HepG2 (cell line): ENCODE data around the gene RPLP2. TPM values are rescaled to one million over a fixed set of nuclear protein-coding genes. Genes with fewer than 3 reads are reported as not detected.
A peak's percentile ranks its signal among the peaks of the same experiment; 100 is the strongest.

Source experiments
- AKAP8 ChIP-seq: sonication (generic); formaldehyde crosslinking; IDR thresholded peaks from 2 replicates; pipeline ENCODE4 v1.5.1; 2020; ENCODE audit warnings: mild to moderate bottlenecking, missing genetic modification reagents
- ATM ChIP-seq: fragments of 450-650 bp; IDR thresholded peaks from 2 replicates; pipeline ENCODE4 v1.7.1; 2017; ENCODE audit warnings: mild to moderate bottlenecking, borderline replicate concordance
- CBFB ChIP-seq: sonication (generic); formaldehyde crosslinking; IDR thresholded peaks from 2 replicates; pipeline ENCODE4 v1.4.0; 2020; ENCODE audit warnings: missing genetic modification reagents
- CCDC6 ChIP-seq: sonication (generic); formaldehyde crosslinking; IDR thresholded peaks from 2 replicates; pipeline ENCODE4 v1.8.1; 2022; ENCODE audit warnings: mild to moderate bottlenecking, missing genetic modification reagents, moderate library complexity
- KDM1A ChIP-seq: IDR thresholded peaks from 2 replicates; pipeline ENCODE4 v1.6.1; 2016; ENCODE audit warnings: missing compliant biosample characterization
- PRDM15 ChIP-seq: sonication (generic); formaldehyde crosslinking; IDR thresholded peaks from 2 replicates; pipeline ENCODE4 v1.4.0; 2020; ENCODE audit warnings: missing genetic modification reagents
- SALL1 ChIP-seq: sonication (generic); formaldehyde crosslinking; IDR thresholded peaks from 2 replicates; pipeline ENCODE4 v1.8.0; 2022; ENCODE audit warnings: mild to moderate bottlenecking, missing genetic modification reagents
- TGIF2 ChIP-seq: IDR thresholded peaks from 2 replicates; pipeline ENCODE4 v1.6.1; 2016; ENCODE audit warnings: control low read depth, missing compliant biosample characterization
- TOE1 ChIP-seq: sonication (generic); formaldehyde crosslinking; IDR thresholded peaks from 2 replicates; pipeline ENCODE4 v1.4.0; 2020; ENCODE audit warnings: mild to moderate bottlenecking, missing genetic modification reagents
- ZNF281 ChIP-seq: sonication (generic); formaldehyde crosslinking; IDR thresholded peaks from 2 replicates; pipeline ENCODE4 v1.4.0; 2020; ENCODE audit warnings: missing genetic modification reagents, borderline replicate concordance
- polyA plus RNA-seq, 8 experiments: library from polyadenylated mRNA; depleted of rRNA in 3 of 8; stranded (reverse) in 7 of 8; unstranded in 1 of 8; fragments of >200 nt; fragmentation: Illumina TruSeq in 4 of 8; extraction: Trizol in 4 of 8; gene quantifications; 2 replicates each; pipeline versions ENCODE4 v1.2.1 to v1.2.3, GENCODE V29; 2011 to 2016; ENCODE audit warnings: low read depth in 4 of 8, missing spikeins in 1 of 8, mixed read lengths in 1 of 8; ENCODE audit not compliant: insufficient read depth in 1 of 8
- total RNA-seq, 5 experiments: library from RNA; depleted of rRNA; stranded (reverse); fragments of >200 nt; fragmentation: Illumina TruSeq; extraction: Trizol; gene quantifications; 2 replicates each; pipeline ENCODE4 v1.2.3, GENCODE V29; 2016; ENCODE audit warnings: low read depth in 1 of 5
- TF ChIP-seq, protein P1 (sequence below), 2 experiments: sonication (generic) in 1 of 2; formaldehyde crosslinking in 1 of 2; IDR thresholded peaks; 2 replicates each; pipeline versions ENCODE4 v1.4.0 to v1.6.1; 2018 to 2020; ENCODE audit warnings: missing genetic modification reagents in 2 of 2, borderline replicate concordance in 1 of 2, low read depth in 1 of 2, mild to moderate bottlenecking in 1 of 2, missing biosample characterization in 1 of 2

Gene RPLP2
- total and polyA plus RNA-seq, 2 of the 13 experiments (the other 11 are each of a cell fraction or from before 2014, with no cell fraction given), result 978 to 2,106 TPM

DNA sequence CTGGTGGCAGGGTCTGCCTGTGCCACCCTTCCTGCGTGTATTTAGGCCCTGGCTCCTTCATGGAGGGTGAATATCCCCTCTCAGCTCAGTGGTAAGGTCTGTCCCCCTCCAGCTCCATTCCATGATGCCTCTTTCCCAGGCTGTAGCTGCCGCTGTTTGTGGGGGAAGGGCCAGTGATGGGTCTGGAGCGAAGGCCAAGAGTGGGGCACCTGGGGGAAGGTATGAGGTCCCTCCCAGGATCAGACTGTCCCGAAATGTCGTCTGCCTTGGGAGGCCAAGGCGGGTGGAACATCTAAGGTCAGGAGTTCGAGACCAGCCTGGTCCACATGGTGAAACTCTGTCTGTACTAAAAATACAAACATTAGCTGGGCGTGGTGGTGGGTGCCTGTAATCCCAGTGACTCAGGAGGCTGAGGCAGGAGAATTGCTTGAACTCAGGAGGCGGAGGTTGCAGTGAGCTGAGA lies 24.1 kb downstream of the RPLP2 start (continued):
- TF ChIP-seq ZNF281 (peak; percentile 58), KDM1A (CRISPR knock-in tag) (no peak), CBFB (CRISPR knock-in tag) (no peak), CCDC6 (CRISPR knock-in tag) (0 out of 2 replicates have a peak, but pooled peaks have one; percentile 27), ATM (no peak), PRDM15 (CRISPR knock-in tag) (peak; percentile 82), SALL1 (CRISPR knock-in tag) (0 out of 2 replicates have a peak, but pooled peaks have one; percentile 12), TOE1 (CRISPR knock-in tag) (no peak), AKAP8 (CRISPR knock-in tag) (no peak), TGIF2 (CRISPR knock-in tag) (no peak)
- TF ChIP-seq, protein P1, sequence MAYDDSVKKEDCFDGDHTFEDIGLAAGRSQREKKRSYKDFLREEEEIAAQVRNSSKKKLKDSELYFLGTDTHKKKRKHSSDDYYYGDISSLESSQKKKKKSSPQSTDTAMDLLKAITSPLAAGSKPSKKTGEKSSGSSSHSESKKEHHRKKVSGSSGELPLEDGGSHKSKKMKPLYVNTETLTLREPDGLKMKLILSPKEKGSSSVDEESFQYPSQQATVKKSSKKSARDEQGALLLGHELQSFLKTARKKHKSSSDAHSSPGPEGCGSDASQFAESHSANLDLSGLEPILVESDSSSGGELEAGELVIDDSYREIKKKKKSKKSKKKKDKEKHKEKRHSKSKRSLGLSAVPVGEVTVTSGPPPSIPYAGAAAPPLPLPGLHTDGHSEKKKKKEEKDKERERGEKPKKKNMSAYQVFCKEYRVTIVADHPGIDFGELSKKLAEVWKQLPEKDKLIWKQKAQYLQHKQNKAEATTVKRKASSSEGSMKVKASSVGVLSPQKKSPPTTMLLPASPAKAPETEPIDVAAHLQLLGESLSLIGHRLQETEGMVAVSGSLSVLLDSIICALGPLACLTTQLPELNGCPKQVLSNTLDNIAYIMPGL (CRISPR knock-in tag; IDR thresholded peaks at IDR 0.05; ENCODE audit: borderline replicate concordance in 1 of 2, low read depth in 1 of 2), result 0 out of 4 replicates have a peak, but pooled peaks of 1 of the 2 experiments have one; percentile 2
